Measurements from ENCODE around the gene ARMH3. TPM values are rescaled to one million over a fixed set of nuclear protein-coding genes. Genes with fewer than 3 reads are reported as not detected.

The ARMH3 gene
- total RNA-seq, 2 donors from 2014 or later = 5.6 to 8.3 TPM

DNA sequence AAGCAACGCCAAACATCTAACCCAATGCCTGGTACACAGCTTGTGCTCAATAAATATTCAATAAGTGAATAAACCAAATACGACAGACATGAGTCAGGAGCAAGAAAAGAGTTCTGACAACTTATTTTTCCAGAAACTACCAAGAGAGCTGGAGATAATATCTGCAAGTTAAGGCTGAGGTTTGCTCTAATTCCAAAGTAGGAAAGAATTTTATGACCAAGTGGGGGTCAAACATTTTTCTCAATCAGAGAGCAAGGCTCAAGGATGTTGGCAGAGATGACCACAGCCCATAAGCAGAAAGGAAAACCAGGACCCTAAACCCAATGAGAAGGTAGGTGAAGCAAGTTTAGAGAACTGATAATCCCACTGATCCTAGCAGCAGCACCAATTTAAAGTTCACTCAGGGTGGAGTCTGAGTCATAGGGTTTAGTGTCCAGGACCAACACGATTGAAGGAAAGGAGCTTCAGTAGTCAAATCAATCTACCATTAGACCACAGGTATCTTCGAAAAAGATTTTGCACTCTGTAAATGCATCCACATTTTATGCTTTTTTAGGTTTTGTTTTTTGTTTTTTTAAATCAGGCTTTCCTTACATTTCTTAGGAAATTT, 163.1 kb downstream of the ARMH3 start:
- H3K36me3 ChIP-seq (replicated peaks in 1 of 2; ENCODE audit: insufficient read depth in 1 of 2, low read depth in 2 of 2) = no peaks in the 10 kb centered on the region
- H3K27ac ChIP-seq = no peak overlapping the region
- no peaks in the 10 kb centered on the region for H3K9me3 ChIP-seq
- 83% methylated on average over 4 of the region's 4 CpGs for WGBS, 2 donors
- H3K27me3 ChIP-seq = no peaks in the 10 kb centered on the region
- intact Hi-C loops (cut with DNase I) = loop anchor here (10.0 kb wide), 1 partner anchor 122 kb away; no protein-coding TSS in a partner anchor
- DNase-seq (no peak), ATAC-seq (no peak)
- TF ChIP-seq POLR2A (IDR thresholded peaks at IDR 0.05) = no peak
- TF ChIP-seq CTCF (IDR thresholded peaks at IDR 0.05) = no peak
- H3K4me3 ChIP-seq = no peak overlapping the region
- peaks cover 7% of the 10 kb centered on the region for H3K4me1 ChIP-seq

- DNase-seq (peak; percentile 59 to 80 (median 72)), ATAC-seq (no peak)
- no peaks in the 10 kb centered on the region for H3K4me1 ChIP-seq
- no peaks in the 10 kb centered on the region for H3K27me3 ChIP-seq
- TF ChIP-seq POLR2A (IDR thresholded peaks at IDR 0.05) (no peak), CTCF (IDR thresholded peaks at IDR 0.05) (peak; percentile 37 to 77 (median 64))
- no peak overlapping the region for H3K27ac ChIP-seq
- H3K4me3 ChIP-seq = no peak overlapping the region
- H3K36me3 ChIP-seq (replicated peaks in 1 of 2; ENCODE audit: insufficient read depth in 1 of 2, low read depth in 2 of 2) = no peaks in the 10 kb centered on the region
- WGBS, 2 donors = 51 to 55% methylated on average over 5 of the region's 5 CpGs
- intact Hi-C loops (cut with DNase I) = loop anchor here (10.0 kb wide), 1 partner anchor 125 kb away; no protein-coding TSS in a partner anchor
- H3K9me3 ChIP-seq = no peaks in the 10 kb centered on the region
Measured at GRCh38 chr10:101889256-101890210, 166.4 kb downstream of the ARMH3 start.

DNA sequence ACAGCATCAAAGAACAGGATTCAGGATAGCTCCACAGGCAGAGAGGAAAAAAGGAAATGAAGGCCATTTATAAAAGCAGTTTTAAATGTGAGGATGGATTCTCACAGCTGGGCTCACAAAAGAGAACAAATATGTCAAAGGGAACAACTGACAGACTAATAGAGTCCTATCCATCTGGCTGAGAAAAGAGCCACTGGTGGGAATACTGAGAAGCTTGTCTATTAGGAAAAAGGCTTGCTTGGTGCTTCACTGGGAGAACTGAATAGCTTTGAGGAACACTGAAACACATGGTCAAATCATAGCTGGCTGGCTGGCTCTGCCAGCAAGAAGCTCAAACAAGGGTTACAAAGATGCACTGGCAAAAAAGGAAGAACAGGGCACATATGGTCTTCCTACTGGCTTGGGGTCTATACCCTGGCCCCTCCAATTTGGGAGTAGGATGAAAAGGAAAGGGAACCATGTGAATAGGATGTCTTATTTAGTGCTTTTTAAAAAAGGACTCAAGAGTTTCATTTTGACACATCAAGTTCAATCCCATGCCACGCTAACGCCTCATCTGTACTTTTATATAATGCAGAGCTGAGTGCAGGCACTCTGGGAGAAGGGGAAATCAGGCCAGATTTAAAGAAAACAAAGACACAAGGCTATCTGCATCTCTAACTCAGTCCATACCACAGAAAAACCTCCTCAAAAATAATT, 167.6 kb downstream of the ARMH3 start:
- intact Hi-C loops (cut with DNase I) = no loop called here
- Histone ChIP-seq H3K4me3 (no peak overlapping the region), H3K9me3 (no peaks in the 10 kb centered on the region), H3K27ac (no peak overlapping the region), H3K36me3 (replicated peaks in 1 of 2; ENCODE audit: insufficient read depth in 1 of 2, low read depth in 2 of 2) (no peaks in the 10 kb centered on the region), H3K4me1 (no peaks in the 10 kb centered on the region), H3K27me3 (no peaks in the 10 kb centered on the region)
- no peak for ATAC-seq
- TF ChIP-seq POLR2A (IDR thresholded peaks at IDR 0.05) (no peak), CTCF (IDR thresholded peaks at IDR 0.05) (no peak)
- no peak for DNase-seq
- WGBS, 2 donors = 87 to 91% methylated on average over 2 of the region's 2 CpGs

- WGBS, 2 donors = 88 to 90% methylated on average over 5 of the region's 5 CpGs
- intact Hi-C loops (cut with DNase I) = no loop called here
Measured at GRCh38 chr10:101887775-101888174, 168.2 kb downstream of the ARMH3 start.

More at GRCh38 chr10:101887775-101888174, 168.2 kb downstream of the ARMH3 start:
- no peak overlapping the region for H3K27ac ChIP-seq
- H3K4me3 ChIP-seq = no peak overlapping the region
- ATAC-seq (no peak), DNase-seq (no peak)
- no peaks in the 10 kb centered on the region for H3K36me3 ChIP-seq (replicated peaks in 1 of 2; ENCODE audit: insufficient read depth in 1 of 2, low read depth in 2 of 2)
- TF ChIP-seq POLR2A (IDR thresholded peaks at IDR 0.05) (no peak), CTCF (IDR thresholded peaks at IDR 0.05) (no peak)
- H3K9me3 ChIP-seq = no peaks in the 10 kb centered on the region
- no peaks in the 10 kb centered on the region for H3K27me3 ChIP-seq
- no peaks in the 10 kb centered on the region for H3K4me1 ChIP-seq

All from body of pancreas (tissue), 4 donors.